WI38 (cell line): ENCODE results near the gene MROH9.

Experiments
- H3K4me3 ChIP-seq: 2 replicates; pipeline ENCODE4 v1.5.1; 2011; ENCODE audit warnings: low read depth, mild to moderate bottlenecking, control low read depth, low read length
- TF ChIP-seq, protein P1 (sequence below): IDR thresholded peaks from 2 replicates; pipeline ENCODE4 v1.5.1; 2012; ENCODE audit warnings: low read depth, mild to moderate bottlenecking, control low read depth, low read length

Gene MROH9

DNA sequence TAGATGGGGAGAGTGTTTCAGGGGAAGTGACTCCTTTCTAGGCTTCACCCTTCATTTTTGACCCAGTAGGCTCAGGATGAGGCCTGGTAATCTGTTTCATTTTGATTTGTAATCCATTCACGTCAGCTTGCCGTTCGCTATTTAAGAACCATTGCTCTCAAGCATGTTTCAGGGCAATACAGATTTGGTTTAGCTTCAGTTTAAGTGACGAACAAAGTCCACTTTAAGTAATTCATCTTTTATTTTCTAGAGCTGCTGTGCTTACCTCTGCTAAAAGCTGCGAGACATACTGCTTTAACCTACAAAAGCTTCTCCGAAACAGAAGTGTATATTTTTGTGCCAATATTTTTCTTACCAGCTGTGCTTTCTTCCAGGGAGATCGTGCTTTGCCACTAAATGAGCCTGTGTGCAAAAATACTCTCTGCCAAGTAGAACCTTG, 146.4 kb downstream of the MROH9 start:
- H3K4me3 ChIP-seq = no peak overlapping the region

DNA sequence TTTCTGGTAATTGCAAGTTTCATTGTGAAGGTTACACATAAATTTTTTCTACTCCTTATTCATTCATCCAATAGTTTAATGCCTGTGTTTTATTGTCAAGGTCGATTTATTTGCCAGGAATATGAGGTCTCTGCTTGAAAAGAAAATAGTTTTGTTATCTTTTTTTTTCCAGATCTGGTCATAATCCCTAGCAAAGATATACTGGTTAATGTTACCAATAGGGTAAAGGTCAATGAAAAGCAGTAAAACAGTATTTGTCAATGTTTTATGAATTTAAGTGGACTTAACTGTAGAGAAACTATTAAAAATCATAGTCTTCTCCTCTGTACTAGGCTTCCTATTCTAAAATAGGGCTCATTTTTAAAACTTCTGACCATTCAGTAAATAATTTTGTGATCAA, 147.3 kb downstream of the MROH9 start:
- TF ChIP-seq, protein P1, sequence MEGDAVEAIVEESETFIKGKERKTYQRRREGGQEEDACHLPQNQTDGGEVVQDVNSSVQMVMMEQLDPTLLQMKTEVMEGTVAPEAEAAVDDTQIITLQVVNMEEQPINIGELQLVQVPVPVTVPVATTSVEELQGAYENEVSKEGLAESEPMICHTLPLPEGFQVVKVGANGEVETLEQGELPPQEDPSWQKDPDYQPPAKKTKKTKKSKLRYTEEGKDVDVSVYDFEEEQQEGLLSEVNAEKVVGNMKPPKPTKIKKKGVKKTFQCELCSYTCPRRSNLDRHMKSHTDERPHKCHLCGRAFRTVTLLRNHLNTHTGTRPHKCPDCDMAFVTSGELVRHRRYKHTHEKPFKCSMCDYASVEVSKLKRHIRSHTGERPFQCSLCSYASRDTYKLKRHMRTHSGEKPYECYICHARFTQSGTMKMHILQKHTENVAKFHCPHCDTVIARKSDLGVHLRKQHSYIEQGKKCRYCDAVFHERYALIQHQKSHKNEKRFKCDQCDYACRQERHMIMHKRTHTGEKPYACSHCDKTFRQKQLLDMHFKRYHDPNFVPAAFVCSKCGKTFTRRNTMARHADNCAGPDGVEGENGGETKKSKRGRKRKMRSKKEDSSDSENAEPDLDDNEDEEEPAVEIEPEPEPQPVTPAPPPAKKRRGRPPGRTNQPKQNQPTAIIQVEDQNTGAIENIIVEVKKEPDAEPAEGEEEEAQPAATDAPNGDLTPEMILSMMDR = no peak

More for the DNA sequence above, 146.4 kb downstream of the MROH9 start:
- TF ChIP-seq, protein P1 = no peak

DNA sequence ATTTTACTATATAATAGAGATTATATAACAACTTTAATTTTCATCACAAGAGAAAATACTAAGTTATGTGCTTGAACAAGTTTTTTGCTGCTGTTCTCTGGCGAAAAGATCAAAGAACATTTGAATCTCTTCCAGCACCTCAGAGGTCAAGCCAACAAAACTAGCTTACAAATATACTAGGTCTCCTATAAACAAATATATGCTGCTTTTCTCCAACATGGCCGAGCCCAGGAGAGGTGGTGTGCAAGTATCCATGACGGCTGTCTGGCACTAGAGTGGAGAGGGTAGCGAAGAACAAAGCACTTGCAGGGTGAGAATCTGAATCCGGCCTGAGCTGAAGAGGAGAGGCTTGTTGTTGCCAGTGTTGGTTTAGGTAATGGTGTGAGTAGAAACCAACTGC, 147.9 kb downstream of the MROH9 start:
- TF ChIP-seq, protein P1 = no peak

More for the DNA sequence above, 147.3 kb downstream of the MROH9 start:
- no peak overlapping the region for H3K4me3 ChIP-seq

DNA sequence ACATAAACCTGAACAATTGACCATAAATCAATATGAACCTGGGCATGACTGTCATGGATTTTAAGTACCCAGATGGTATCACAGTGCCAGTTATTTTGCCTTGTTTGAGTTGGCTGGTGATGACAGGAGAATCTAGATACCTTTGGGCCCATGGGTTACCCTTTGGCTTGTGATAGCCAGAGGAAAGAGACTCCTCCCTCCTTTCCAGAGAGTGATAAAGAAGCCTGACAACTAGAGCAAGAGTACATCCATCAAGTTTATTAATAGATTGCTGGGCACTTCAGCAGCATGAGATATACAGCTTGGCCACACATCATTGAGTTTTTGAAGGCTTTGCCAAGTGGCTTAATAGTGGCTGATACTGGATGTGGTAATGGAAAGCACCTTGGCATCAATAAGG, 148.8 kb downstream of the MROH9 start:
- H3K4me3 ChIP-seq = no peak overlapping the region
- TF ChIP-seq, protein P1 = no peak

More for the DNA sequence above, 147.9 kb downstream of the MROH9 start:
- no peak overlapping the region for H3K4me3 ChIP-seq

DNA sequence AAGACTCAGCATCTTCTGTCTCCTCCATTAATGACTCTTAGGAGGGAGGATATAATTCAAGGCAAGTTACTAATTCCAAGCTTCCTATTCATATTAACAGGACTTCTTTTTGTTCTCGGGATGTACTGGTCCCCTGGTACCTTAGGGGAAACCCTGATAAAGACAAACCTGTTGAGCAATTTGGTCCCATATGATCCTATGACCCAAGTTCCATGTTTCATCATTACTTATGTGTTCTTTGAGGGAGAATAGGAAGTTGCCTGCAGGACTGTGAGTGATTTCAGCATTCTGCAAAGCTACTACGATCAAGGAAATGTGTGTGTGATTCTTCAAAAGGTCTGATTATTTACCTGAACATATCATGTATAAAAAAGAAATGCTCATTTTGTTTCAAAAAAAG, 149.5 kb downstream of the MROH9 start:
- no peak overlapping the region for H3K4me3 ChIP-seq
- TF ChIP-seq, protein P1 = no peak

DNA sequence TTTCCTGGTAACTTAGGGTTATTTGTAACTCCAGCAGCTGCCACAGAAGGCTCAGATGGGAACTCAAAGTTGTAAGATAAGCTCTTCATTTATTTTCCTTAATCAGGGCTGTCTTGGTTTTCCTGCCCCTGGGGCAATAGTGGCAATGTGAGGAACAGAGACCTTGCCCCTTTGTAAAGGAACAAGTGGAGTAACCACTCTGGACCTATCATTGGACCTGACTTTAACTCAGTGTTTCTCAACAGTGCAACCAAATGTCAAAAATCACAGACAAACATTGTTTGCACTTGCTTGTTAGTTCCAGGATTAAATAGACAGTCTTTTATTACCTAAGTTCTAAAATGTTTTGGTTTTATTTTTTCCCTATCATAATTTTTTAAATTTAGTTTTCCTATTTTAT, 152.6 kb downstream of the MROH9 start:
- TF ChIP-seq, protein P1 = no peak
- H3K4me3 ChIP-seq = no peak overlapping the region

DNA sequence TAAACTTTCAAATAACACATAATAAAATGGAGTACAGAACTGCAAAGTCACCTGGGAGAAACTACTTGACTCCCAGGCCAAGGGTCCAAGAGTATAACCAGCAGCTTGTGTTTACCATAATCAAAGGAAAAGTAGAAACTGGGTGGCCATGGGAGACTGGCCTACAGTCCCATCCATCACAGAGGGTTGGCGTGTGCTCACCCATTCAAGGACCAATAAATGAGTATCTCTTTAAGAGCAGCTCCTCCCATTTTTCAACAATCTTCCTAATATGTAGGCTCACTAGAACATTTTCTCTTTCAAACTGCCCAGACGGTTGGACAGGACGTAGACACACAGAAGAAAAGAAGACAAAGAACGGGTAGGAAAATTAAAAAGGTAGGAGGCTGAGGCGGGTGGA, 155.3 kb downstream of the MROH9 start, which contains the start of gene FMO3:
Gene FMO3 (plus strand): TSS at position 302 of the 400 bp plus-strand sequence. CDS start 1,754 bp downstream, outside the sequence.
- H3K4me3 ChIP-seq = no peak within 1 kb of the TSS
- TF ChIP-seq, protein P1 = no peak
